ENCODE results near the gene SGTA.

The SGTA gene

DNA sequence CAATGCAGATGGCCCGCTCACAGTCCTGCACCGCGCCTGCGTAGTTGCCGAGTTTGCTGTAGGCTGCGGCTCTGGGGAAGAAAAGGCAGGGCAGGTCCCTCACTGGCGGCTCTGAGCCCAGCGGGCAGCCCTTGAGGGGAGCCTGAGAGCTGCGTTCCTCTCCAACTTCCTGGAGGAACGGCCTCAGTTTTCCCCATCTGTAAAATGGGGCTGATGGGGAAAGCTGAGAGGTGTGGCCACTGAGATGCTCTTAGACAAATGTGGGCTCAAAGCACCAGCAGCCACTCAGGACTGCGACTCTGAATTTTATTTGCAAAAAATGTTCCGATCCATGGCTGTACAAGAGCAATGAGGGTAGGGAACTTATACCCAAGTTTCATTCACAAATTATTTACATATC lies 19.4 kb downstream of the SGTA start:
- DNase-seq (ENCODE audit: low read depth), result no peak
- TF ChIP-seq, protein P1, sequence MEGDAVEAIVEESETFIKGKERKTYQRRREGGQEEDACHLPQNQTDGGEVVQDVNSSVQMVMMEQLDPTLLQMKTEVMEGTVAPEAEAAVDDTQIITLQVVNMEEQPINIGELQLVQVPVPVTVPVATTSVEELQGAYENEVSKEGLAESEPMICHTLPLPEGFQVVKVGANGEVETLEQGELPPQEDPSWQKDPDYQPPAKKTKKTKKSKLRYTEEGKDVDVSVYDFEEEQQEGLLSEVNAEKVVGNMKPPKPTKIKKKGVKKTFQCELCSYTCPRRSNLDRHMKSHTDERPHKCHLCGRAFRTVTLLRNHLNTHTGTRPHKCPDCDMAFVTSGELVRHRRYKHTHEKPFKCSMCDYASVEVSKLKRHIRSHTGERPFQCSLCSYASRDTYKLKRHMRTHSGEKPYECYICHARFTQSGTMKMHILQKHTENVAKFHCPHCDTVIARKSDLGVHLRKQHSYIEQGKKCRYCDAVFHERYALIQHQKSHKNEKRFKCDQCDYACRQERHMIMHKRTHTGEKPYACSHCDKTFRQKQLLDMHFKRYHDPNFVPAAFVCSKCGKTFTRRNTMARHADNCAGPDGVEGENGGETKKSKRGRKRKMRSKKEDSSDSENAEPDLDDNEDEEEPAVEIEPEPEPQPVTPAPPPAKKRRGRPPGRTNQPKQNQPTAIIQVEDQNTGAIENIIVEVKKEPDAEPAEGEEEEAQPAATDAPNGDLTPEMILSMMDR (IDR thresholded peaks at IDR 0.05; ENCODE audit: low read depth, low read length, missing control alignments), result no peak
- no peak overlapping the region for H3K4me3 ChIP-seq (ENCODE audit: low read depth, low read length)

DNA sequence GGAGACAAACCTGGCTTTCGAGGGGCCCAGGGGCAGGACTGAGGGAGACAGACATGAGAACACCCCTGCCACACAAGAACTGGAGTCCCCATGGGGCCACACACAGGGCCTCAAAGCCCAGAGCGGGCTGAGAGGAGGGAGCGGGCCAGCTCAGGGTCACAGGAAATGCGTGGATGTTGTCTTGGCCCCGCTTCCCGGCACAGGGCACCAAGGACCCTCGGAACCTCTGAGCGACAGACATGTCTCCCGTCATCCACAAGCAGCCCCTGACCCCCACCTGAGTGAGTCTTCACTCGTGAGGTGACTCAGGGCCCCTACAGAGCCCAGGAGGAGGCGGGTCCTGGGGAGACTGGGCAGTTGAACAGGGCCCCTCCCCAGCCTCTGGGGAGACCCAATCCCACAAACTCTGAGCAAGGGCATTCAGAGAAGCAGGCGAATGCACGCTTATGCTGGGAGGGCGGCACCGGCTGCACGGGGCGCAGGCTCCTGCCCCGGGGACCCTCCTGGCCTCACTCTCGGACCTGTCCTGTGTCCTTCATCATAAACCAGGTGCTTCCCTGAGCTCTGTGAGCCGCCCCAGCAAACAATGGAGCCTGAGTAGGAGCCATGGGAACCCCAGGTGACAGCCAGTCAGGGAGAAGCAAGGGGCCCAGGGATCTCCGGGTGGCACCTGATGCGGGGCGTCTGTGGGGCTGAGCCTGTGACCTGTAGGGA lies 20.1 kb downstream of the SGTA start:
- no peak overlapping the region for H3K4me3 ChIP-seq (ENCODE audit: low read depth, low read length)
- TF ChIP-seq, protein P1 (IDR thresholded peaks at IDR 0.05; ENCODE audit: low read depth, low read length, missing control alignments), result no peak
- no peak for DNase-seq (ENCODE audit: low read depth)

DNA sequence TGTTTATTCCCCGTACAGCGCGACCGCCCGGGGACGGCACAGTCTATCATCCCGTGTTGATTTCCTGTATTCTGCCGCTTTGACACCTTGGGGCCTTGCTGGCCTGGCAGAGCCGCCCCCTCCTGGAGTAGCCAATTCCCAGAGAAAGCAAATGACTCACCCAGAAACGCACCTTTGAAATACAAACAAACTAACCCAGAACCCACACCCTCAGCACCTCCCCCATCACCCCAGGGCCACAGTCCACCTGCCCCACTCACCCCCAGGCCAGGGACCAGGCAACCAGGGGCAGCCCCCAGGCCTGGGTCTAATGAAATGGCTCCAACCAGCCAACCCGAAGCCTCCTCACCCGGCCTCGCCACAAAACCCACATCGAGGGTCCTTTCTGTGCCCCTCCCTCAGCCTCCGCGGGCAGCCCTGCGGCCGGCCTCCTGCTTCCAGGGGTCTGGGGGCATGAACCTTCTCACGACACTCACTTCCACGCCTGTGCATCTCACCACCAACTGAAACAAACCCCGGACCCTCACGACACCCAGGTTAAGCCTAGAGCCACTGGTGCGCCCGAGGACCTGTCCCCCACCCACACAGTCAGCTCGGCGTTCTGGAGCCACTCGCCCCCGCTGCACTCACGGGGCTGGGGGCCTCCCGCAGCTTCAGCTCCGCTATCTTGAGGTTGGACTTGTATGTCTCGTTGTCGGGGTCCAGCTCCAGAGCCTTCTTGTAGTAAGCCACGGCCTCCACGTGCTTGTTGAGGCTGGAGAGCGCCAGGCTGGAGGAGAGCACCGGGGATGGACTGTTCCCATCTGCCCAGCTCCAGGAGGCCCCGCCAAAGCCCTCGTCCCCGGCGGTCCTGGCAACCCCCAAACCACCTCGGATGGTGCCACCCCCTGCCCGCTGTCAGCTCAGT lies 20.9 kb downstream of the SGTA start:
- no peak for DNase-seq (ENCODE audit: low read depth)
- H3K4me3 ChIP-seq (ENCODE audit: low read depth, low read length), result no peak overlapping the region
- TF ChIP-seq, protein P1 (IDR thresholded peaks at IDR 0.05; ENCODE audit: low read depth, low read length, missing control alignments), result no peak

DNA sequence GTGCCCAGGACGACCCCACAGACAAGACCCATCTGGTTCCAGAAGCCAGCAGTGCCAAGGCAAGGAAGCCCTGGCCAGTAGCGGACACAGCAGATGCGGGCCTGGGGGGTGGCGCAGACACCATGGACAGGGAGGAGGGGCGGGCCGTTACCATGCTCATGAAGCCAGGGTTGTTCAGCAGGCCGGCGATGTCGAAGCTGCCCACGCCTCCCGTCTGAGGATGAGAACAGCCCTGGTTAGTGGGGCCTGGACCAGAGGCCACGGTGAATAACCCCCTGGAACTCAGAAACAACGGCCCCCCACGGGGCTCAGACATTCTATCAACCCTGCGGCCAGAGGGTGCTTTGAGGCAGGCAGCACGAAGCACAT lies 21.8 kb downstream of the SGTA start:
- TF ChIP-seq, protein P1 (IDR thresholded peaks at IDR 0.05; ENCODE audit: low read depth, low read length, missing control alignments), result no peak
- no peak overlapping the region for H3K4me3 ChIP-seq (ENCODE audit: low read depth, low read length)
- no peak for DNase-seq (ENCODE audit: low read depth)

DNA sequence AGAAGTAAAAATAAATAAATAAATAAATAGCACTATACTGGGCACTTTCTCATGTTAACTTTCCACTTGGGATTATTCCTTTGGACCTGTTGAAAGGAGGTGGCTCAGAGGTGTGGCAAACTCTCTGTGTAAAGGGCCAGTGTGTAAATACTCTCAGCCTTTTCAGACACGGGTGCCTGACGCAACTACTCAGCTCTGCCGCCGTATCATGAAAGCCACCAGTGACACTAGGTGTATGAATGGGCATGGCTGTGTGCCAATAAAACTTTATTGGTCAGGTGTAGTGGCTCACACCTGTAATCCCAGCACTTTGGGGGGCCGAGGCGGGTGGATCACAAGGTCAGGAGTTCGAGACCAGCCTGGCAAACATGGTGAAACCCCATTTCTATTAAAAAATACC lies 23.1 kb downstream of the SGTA start:
- no peak for DNase-seq (ENCODE audit: low read depth)
- TF ChIP-seq, protein P1 (IDR thresholded peaks at IDR 0.05; ENCODE audit: low read depth, low read length, missing control alignments), result no peak

DNA sequence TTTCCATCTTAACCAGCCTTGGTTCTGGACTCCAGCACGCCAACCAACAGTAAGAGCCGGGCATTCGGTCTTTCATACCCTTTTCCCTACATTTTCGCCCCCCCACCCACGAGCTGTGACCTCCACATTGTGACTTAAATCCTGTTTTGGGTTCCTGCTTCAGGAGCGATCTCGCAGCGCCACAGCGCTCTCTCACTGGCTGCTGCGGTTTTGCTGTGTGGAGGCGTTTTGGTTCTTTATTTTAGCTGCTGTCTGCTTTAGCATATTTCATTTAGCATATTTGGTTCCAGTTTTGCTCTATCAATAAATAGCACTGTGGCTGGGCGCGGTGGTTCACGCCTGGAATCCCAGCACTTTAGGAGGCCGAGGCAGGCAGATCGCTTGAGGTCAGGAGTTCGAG lies 23.7 kb downstream of the SGTA start:
- no peak overlapping the region for H3K4me3 ChIP-seq (ENCODE audit: low read depth, low read length)
- DNase-seq (ENCODE audit: low read depth), result no peak
- TF ChIP-seq, protein P1 (IDR thresholded peaks at IDR 0.05; ENCODE audit: low read depth, low read length, missing control alignments), result no peak

More for the DNA sequence above, 23.1 kb downstream of the SGTA start:
- H3K4me3 ChIP-seq (ENCODE audit: low read depth, low read length), result no peak overlapping the region

All from GM12864 (cell line).